ENCODE results near the gene DCTN4.
"Not testable (repeated sequence)": the region's sequence is repeated elsewhere in the genome, so short reads cannot be mapped to it uniquely, and the experiment has no call there.

The DCTN4 gene

DNA sequence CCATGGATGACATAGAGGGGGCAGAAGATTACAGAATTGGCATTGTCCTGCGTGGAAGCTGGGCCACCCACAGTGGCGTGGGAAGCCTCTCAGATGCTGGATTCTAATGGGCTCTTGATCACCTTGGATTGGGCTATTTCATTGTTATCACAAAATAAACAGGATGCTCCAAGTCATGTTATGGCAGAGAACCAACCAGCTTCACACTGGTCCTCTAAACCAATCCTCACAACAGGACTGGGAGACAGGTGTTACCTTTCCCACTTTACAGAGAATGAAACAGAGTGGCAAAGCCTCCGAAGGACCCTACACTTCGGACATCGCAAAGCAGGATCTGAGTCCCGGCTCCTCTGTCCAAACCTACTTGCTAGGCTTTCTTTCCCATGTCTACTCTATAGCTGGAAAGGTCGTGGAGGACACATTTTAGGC, 19.3 kb upstream of the DCTN4 start:
- DNase-seq: no peak

GRCh38 chr5:150777685-150778084, 18.9 kb upstream of the DCTN4 start:
- DNase-seq: no peak

- no peak for DNase-seq
These were observed 15.3 kb upstream of the DCTN4 start for GRCh38 chr5:150774145-150774544.

DNA sequence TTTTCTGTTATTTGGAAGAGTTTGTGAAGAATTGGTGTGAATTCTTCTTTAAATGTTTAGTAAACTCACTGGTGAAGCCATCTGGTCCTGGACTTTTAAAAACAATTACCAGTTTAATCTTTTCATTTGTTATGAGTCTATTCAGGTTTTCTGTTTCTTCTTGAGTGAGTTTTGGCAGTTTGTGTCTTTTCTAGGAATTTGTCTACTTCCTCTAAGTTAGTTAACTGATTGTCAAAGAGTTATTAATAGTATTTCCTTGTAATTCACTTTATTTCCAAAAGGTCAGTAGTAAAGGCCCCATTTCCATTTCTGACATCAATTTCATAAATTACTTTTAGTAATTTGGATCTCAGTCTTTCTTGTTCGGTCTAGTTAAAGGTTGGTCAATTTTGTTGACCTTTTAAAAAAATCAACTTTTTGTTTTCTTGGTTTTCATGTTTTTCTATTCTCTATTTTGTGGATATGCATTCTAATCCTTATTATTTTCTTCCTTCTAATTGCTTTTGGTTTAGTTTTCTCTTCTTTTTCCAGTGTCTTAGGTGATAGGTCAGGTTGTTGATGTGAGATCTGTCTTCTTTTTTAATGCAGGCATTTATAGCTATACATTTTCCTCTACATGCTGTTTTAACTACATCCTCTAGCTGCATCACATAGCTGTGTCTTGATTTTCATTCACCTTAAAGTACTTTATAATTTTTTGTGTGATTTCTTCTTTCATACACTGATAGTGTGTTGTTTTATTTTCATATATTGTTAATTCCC, 12.4 kb upstream of the DCTN4 start:
- DNase-seq: no peak

DNA sequence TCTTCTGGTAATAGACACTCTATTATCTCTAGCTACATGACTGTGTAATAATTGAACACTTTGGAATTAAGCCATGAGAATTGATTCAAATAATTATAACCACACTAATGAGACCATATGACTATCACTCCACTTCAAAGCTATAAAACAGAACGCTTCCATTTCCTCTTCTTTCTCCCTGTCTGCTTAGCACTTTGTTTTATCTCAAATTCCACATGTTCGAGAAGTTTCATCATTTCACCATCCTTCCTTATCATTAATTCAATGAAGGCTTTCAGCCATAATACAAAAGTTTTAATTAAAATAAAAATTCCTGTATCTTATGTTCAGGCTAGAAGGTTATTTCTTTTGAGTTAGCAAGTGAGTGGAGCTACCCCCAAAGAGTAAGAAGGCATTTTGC, 7.4 kb upstream of the DCTN4 start:
- no peak for DNase-seq

- no peak for DNase-seq
These were observed 7.0 kb upstream of the DCTN4 start for GRCh38 chr5:150765799-150766169.

DNA sequence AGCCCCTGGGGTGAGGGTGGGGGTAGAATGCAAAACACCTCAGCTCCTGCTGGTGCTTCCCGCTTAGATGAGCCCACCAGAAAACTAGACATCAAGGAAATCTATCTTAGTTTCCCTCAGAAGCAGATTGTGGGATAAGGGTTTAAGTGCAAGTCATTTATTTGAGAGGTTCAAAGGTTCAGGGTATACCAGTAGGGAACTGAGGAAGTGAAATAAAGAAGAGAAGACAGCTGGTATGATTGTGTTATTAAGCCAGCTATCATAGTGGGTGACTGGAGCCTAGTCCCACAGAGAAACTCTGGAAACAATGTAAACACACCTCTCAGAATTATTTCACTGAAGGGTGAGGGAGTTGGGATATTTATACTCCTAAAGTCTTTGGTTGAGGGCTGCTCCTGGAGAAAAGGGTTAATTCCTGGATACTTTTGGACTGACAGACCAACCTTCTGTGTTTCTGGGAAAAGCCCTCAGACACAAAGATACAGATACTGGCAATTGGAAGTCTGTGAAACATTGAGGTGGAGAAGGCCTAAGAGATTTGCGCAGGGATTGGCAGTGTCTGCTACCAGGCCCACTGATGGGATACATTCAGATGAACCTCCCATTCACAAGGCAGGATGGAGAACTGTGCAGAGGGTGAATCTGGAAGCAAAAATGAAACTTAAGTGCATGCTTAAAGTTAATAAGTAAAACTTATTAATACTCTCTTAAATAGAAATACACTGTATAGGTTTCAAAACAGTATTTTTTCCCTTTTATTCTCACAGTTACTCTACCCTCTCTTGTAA, 6.4 kb upstream of the DCTN4 start:
- DNase-seq: no peak

DNA sequence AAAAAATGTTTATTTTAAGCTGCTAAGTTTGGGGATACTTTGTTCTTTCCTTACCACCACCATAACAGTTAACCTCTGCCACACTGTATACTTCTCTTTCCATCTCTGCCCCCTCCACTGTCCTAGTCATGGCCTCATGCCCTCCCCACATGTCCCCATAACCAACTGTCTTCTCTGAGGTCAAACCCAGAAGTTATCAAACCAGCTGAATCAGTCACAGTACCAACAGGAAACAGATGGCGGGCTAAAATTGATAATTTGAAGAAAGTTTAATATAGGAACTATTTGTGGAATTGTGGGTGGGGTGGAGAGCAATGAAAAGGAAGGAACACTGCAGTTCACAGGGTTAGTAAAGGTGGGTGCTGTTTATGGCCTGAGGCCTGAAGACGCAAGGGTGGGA, 5.7 kb upstream of the DCTN4 start:
- no peak for DNase-seq

DNA sequence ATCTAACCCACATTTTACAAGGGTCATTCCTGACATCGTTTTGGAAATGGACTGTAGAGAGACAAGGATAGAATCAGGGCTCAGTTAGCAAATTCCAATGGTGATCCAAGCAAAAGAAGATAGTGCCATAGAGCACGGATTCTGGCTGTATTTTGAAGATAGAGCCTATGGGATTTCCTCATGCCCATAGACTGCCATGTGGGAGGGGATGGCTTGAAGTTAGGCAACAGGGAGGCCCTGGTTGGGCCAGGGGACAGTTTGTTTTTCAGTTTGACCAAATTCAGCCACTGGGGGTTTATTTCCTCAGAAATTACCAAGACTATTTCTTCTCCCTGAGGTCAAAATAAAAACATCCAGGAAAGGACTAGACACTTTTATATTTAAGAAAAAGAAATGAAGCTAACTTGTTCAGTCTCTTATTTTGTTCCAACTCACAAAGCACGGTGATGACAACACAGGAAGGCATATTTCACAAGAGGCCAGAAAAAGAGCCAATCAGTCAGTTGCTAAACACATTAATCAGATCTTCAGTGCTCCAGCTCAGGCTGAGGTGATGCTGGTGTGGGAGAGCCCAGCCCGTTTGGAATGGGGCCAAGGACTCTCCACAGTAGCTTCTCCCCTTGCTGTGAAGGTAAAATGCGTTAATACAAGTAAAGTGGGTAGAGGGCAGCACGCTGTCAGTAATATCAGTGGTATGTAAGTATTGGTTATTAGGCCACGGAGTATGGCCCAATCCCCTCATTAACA, 4.4 kb upstream of the DCTN4 start:
- peak; percentile 89 for DNase-seq

- DNase-seq: no peak
These were observed 3.4 kb upstream of the DCTN4 start for GRCh38 chr5:150762211-150762610.

DNA sequence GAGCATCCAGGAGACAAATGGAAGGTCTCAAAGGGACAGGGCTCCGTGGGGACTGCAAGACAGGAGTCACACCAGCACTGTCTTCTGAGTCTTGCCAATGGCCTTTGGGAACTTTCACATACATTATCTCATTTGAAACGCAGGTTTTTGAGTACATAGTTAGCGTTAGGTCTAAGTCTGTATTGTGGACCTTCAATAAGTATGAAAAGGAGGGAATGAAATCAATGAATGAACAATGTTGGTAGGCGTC, 442 bp upstream of the DCTN4 start:
- DNase-seq: no peak

GRCh38 chr5:150758203-150758530, 650 bp downstream of the DCTN4 start:
- no peak for DNase-seq

DNA sequence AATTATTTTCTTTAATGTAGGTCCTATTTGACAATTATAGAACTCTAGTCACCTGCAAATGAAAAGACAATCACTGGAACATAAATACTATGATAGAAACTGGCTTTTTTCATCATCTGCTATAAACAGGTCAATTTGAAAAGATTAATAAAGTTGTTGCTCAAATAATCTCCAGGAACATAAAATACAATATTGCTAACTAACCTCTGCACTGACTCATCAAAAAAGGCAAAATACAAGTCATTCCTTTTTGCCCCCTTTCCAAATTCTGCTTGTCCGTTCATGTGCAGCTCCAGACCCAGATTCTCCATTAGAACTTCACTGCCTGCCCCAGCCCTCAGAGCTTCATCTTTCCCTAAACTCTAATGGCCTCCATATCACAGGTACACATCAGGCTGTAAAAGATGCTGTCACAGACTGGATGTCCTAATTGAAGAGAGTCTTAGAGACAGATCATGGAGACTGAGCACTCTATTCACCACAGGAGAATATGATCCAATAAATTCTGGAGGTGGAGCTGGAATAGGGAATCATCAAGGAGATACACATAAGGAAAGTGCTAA, 1.6 kb downstream of the DCTN4 start:
- DNase-seq: no peak

DNA sequence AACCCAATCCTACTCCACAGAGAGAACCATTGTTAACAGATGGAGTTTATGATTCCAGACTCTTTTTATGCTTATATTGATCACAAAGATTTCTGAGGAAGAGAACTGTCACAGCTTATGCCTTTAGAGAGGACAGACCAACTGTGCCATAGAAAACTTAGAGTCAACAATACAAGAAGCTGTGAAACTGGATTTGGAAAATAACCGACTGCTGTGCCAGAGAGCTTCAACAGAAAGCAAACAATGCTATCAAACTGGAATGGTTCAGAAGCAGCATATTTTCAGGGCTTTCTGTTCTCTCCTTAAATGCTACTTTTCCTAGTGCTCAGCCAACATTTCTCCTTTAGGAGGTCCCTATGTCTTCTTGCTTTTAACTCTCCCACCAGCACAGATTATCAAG, 5.0 kb downstream of the DCTN4 start:
- DNase-seq: no peak

DNA sequence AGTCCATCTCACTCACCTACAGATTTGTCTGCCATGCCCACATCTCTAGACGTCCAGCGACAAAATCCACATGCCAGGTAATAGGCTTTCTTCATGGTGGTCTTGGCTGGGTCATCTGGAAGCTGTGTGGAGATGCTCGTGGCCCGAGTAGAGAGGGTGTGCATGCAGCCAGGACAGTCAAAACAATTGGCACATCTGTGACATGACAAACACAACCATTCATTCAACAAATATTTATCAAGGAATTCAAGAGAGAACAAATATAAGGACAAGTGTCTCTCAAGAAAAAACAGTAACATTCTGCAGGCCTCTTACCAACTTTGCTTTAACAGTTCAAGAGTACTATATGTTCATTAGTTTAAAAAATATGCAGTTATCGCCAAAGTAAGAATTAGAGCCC, 5.4 kb downstream of the DCTN4 start:
- DNase-seq: no peak

DNA sequence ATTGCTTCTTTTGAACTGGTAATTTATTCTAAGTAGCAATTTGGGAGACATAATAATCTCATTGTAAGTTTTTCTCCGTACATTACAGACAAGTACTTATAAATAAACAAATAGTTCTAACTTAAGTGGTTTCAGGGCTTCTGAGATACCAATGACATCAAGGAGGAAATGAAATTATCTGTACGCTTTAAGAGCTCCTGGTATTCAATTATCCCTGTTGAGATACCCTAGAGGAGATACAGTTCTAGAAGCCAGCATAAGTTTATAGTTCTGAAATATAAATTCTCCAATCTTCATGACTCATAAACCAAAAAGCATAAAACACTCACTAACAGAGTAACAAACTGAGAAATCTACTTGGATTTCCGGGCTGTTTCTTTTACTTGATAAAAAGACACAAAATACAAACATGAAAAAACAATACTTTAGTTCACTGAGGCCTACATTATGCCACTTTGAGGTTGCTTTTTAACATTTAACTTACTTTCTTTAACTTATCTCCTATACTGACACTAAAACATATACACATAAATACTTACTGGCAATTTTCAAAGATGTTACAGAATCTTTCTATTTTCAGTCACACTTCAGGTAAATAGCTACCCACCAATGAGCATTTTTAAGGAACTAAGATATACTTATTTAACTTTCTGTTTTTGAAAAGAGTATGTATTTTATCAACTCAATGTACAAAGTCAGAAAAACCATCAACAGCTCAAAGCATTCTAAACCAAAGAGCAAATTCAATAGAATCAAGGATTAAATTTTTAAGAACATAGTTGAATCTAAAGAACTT, 7.5 kb downstream of the DCTN4 start:
- DNase-seq: no peak

DNA sequence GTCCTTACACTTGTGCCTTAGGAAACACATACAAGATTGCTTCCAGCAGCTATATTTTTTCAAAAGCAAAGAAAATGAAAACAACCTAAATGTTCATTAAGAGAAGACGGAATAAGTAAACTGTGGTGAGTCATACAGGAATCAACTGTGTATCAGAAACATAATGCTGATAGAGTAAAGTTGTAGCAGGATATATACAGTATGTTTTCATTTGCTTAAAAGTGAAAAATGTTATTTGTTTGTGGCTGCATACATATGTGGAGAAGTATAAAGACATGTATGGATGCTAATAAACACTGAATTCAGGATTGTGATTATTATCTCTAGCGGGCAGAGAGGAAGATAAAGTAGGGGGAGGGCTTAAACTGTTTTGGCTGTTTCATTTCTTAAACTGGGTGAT, 8.3 kb downstream of the DCTN4 start:
- DNase-seq: no peak

- not testable (repeated sequence) for DNase-seq
These were observed 15.7 kb downstream of the DCTN4 start for GRCh38 chr5:150743142-150743488.

DNA sequence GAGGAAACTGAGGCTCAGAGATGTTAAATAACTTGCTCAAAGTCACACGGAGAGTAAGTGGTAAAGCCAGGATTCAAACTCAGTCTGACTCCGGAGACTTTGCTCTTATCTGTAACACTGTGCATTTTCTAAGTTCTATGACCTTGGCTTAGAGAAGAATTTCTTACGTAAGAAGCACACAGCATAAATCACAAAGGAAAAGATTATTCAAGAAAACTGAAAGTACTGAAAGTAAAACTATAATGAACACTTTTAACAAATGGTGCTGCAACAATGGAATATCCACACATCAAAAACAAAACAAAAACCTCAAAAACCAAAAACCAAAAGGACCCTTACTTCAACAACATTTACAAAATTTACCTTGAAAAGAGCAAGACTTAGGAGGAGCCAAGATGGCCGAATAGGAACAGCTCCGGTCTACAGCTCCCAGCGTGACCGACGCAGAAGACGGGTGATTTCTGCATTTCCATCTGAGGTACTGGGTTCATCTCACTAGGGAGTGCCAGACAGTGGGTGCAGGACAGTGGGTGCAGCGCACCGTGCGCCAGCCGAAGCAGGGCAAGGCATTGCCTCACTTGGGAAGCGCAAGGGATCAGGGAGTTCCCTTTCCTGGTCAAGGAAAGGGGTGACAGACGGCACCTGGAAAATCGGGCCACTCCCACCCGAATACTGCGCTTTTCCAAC, 16.2 kb downstream of the DCTN4 start:
- DNase-seq: not testable (repeated sequence)

DNA sequence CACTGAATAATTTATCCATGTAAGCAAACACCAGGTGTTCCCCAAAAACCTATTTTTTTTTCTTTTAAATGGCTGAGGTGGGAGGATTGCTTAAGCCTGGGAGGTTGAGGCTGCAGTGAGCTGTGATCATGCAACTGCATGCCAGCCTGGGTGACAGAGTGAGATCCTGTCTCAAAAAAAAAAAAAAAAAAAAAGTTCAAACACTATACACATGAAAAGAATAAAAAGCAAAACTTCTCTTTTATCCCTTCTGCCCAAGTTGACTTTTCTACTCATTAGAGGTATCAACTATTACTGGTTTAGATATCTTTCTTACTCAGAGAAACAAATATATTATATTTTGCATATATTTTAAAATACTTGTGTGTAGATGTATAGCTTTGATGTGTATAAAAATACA, 17.8 kb downstream of the DCTN4 start:
- no peak for DNase-seq

- no peak for DNase-seq
These were observed 20.0 kb downstream of the DCTN4 start for GRCh38 chr5:150738862-150739261.

- no peak for DNase-seq
These were observed 24.0 kb downstream of the DCTN4 start for GRCh38 chr5:150734579-150735384.

Data from COR-L47 (cell line).